ENCODE results near the gene NCKAP5. TPM values are rescaled to one million over a fixed set of nuclear protein-coding genes. Genes with fewer than 3 reads are reported as not detected.

The NCKAP5 gene
- total RNA-seq, 1 donor from 2014 or later: 7.4 TPM

DNA sequence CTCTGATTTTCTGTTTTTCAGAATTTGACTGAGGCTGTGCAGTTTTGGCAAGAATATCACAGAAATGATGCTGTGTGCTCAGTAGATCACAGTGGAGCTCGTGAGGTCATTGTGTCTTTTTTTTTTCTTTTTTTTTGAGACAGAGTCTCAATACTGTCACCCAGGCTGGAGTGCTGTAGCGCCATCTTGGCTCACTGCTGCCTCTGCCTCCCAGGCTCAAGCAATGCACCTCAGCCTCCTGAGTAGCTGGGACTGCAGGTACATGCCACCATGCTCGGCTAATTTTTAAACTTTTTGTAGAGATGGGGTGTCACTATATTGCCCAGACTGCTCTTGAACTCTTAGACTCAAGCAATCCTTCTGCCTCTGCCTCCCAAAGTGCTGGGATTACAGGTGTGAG is 203.6 kb downstream of the NCKAP5 start:
- Mint-ChIP-seq H3K4me3 (ENCODE audit: unreplicated experiment) (no peak overlapping the region), H3K27ac (ENCODE audit: unreplicated experiment) (no peak overlapping the region), H3K4me1 (ENCODE audit: unreplicated experiment) (no peaks in the 10 kb centered on the region), H3K9me3 (ENCODE audit: unreplicated experiment) (no peaks in the 10 kb centered on the region), H3K36me3 (ENCODE audit: low read depth, unreplicated experiment) (no peaks in the 10 kb centered on the region), H3K27me3 (ENCODE audit: unreplicated experiment) (peaks cover 3% of the 10 kb centered on the region)
- no peak for DNase-seq (ENCODE audit: low spot score)
- TF ChIP-seq, protein P1, sequence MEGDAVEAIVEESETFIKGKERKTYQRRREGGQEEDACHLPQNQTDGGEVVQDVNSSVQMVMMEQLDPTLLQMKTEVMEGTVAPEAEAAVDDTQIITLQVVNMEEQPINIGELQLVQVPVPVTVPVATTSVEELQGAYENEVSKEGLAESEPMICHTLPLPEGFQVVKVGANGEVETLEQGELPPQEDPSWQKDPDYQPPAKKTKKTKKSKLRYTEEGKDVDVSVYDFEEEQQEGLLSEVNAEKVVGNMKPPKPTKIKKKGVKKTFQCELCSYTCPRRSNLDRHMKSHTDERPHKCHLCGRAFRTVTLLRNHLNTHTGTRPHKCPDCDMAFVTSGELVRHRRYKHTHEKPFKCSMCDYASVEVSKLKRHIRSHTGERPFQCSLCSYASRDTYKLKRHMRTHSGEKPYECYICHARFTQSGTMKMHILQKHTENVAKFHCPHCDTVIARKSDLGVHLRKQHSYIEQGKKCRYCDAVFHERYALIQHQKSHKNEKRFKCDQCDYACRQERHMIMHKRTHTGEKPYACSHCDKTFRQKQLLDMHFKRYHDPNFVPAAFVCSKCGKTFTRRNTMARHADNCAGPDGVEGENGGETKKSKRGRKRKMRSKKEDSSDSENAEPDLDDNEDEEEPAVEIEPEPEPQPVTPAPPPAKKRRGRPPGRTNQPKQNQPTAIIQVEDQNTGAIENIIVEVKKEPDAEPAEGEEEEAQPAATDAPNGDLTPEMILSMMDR (IDR thresholded peaks at IDR 0.05; ENCODE audit: unreplicated experiment): no peak

GRCh38 chr2:133363884-133364283 is 204.4 kb downstream of the NCKAP5 start:
- no peaks in the 10 kb centered on the region for H3K9me3 Mint-ChIP-seq (ENCODE audit: unreplicated experiment)
- no peaks in the 10 kb centered on the region for H3K4me1 Mint-ChIP-seq (ENCODE audit: unreplicated experiment)
- TF ChIP-seq, protein P1 (IDR thresholded peaks at IDR 0.05; ENCODE audit: unreplicated experiment): no peak
- H3K4me3 Mint-ChIP-seq (ENCODE audit: unreplicated experiment): no peak overlapping the region
- no peak overlapping the region for H3K27ac Mint-ChIP-seq (ENCODE audit: unreplicated experiment)
- DNase-seq (ENCODE audit: low spot score): no peak
- no peaks in the 10 kb centered on the region for H3K27me3 Mint-ChIP-seq (ENCODE audit: unreplicated experiment)
- no peaks in the 10 kb centered on the region for H3K36me3 Mint-ChIP-seq (ENCODE audit: low read depth, unreplicated experiment)

DNA sequence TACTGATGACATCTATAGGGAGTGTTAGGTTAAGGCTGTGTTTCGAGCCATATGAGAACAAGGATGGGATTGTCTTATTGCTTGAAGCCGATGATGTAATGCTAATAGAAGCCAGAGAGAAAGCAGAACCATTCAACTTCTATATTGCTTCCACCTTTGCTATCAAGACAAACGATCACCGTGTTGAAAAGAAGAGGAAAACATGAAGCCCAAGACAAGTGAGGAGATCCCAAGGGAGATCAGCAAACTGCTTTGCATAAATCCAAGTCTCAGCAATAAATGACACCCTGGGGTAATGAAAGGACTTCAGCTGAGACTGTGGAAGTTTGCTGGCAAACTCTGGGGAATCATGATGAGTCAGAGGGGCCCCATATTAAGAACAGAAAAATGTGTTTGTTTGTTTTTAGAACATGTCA is 206.2 kb downstream of the NCKAP5 start:
- no peak overlapping the region for H3K27ac Mint-ChIP-seq (ENCODE audit: unreplicated experiment)
- no peaks in the 10 kb centered on the region for H3K9me3 Mint-ChIP-seq (ENCODE audit: unreplicated experiment)
- DNase-seq (ENCODE audit: low spot score): no peak
- no peak overlapping the region for H3K4me3 Mint-ChIP-seq (ENCODE audit: unreplicated experiment)
- H3K4me1 Mint-ChIP-seq (ENCODE audit: unreplicated experiment): no peaks in the 10 kb centered on the region
- H3K36me3 Mint-ChIP-seq (ENCODE audit: low read depth, unreplicated experiment): no peaks in the 10 kb centered on the region
- TF ChIP-seq, protein P1 (IDR thresholded peaks at IDR 0.05; ENCODE audit: unreplicated experiment): no peak
- no peaks in the 10 kb centered on the region for H3K27me3 Mint-ChIP-seq (ENCODE audit: unreplicated experiment)

GRCh38 chr2:133360882-133361281 is 207.4 kb downstream of the NCKAP5 start:
- no peak overlapping the region for H3K27ac Mint-ChIP-seq (ENCODE audit: unreplicated experiment)
- DNase-seq (ENCODE audit: low spot score): no peak
- no peaks in the 10 kb centered on the region for H3K4me1 Mint-ChIP-seq (ENCODE audit: unreplicated experiment)
- no peaks in the 10 kb centered on the region for H3K36me3 Mint-ChIP-seq (ENCODE audit: low read depth, unreplicated experiment)
- H3K4me3 Mint-ChIP-seq (ENCODE audit: unreplicated experiment): no peak overlapping the region
- TF ChIP-seq, protein P1 (IDR thresholded peaks at IDR 0.05; ENCODE audit: unreplicated experiment): no peak
- no peaks in the 10 kb centered on the region for H3K27me3 Mint-ChIP-seq (ENCODE audit: unreplicated experiment)
- no peaks in the 10 kb centered on the region for H3K9me3 Mint-ChIP-seq (ENCODE audit: unreplicated experiment)

- H3K4me3 Mint-ChIP-seq (ENCODE audit: unreplicated experiment): no peak overlapping the region
- TF ChIP-seq, protein P1 (IDR thresholded peaks at IDR 0.05; ENCODE audit: unreplicated experiment): no peak
- no peaks in the 10 kb centered on the region for H3K9me3 Mint-ChIP-seq (ENCODE audit: unreplicated experiment)
- H3K27ac Mint-ChIP-seq (ENCODE audit: unreplicated experiment): no peak overlapping the region
- DNase-seq (ENCODE audit: low spot score): no peak
- H3K4me1 Mint-ChIP-seq (ENCODE audit: unreplicated experiment): no peaks in the 10 kb centered on the region
- H3K27me3 Mint-ChIP-seq (ENCODE audit: unreplicated experiment): no peaks in the 10 kb centered on the region
- no peaks in the 10 kb centered on the region for H3K36me3 Mint-ChIP-seq (ENCODE audit: low read depth, unreplicated experiment)
These were observed 208.1 kb downstream of the NCKAP5 start for GRCh38 chr2:133360190-133360589.
